A549 treated with dexamethasone at 1 μM for 4 hours (cell line): ENCODE results near the gene VPREB3. TPM values are rescaled to one million over a fixed set of nuclear protein-coding genes. Genes with fewer than 3 reads are reported as not detected.

Experiments used
- total RNA-seq: library from RNA; stranded (reverse); fragments of 200-300 nt; extraction: Qiagen RNA extraction; gene quantifications from 5 replicates; pipeline ENCODE4 v1.2.3, GENCODE V29; 2022

VPREB3 gene, protein sequence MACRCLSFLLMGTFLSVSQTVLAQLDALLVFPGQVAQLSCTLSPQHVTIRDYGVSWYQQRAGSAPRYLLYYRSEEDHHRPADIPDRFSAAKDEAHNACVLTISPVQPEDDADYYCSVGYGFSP
- 0.33 to 1.2 TPM (median 0.80 TPM) in 5 replicates for total RNA-seq

GRCh38 chr22:23754220-23754919 is at the start of gene VPREB3:
Gene VPREB3 (minus strand): TSS chr22:23754425. CDS start chr22:23754363, 62 bp downstream.

GRCh38 chr22:23786752-23787599 is 32.8 kb upstream of the VPREB3 start, which contains the start of gene SMARCB1:
Gene SMARCB1 (plus strand): TSS chr22:23786966. CDS start chr22:23787170, 204 bp downstream.

GRCh38 chr22:23772649-23773473 is 18.6 kb upstream of the VPREB3 start, which contains the start of gene MMP11:
Gene MMP11 (plus strand): TSS chr22:23772849. CDS start chr22:23772871, 22 bp downstream.

DNA sequence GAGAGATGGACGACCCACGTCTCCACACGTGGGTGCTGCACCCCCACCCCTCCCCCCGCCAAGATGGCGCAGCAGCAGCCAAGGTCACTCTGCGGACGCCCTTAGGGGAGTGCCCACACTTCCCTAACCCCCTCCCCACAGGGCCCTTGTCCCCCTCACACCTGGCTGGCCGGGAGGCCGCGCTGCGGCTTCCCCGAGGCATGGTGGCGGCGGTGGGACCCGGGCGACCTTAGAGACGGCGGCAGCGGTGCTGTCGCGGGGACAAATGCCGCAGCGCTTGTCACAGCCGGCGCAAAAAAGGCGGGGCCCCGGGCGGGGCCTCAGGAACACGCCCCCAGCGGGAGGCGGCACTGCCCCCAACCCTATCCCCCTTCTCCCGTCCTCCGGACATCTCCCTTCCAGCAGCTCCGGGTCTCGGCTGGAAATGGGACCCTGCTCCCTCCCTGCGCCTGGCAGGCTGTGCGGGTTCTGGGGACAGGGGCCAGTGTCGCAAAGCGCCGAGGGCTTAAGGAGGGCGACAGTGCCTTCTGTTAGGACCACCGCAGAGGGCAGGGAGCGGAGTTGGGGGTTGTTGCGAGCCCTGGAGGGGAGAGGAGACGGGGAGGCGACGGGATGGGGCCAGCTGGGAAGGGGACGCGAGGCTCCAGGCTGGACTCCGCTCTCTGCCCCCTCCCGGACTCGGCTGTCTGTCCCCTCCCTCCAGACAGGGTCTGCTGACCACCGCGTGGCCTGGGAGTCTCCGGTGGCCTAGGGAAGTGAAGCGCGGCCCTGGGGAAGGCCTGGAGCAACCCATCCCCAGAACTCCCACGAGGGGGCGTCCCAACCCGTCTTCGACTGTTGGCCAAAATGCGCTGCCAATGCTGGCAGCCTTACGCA is 13.7 kb upstream of the VPREB3 start, which contains the start of gene CHCHD10:
TSS of gene CHCHD10 (minus strand) at position 300 of the 876 bp plus-strand sequence. CDS start at position 202, 98 bp downstream.

DNA sequence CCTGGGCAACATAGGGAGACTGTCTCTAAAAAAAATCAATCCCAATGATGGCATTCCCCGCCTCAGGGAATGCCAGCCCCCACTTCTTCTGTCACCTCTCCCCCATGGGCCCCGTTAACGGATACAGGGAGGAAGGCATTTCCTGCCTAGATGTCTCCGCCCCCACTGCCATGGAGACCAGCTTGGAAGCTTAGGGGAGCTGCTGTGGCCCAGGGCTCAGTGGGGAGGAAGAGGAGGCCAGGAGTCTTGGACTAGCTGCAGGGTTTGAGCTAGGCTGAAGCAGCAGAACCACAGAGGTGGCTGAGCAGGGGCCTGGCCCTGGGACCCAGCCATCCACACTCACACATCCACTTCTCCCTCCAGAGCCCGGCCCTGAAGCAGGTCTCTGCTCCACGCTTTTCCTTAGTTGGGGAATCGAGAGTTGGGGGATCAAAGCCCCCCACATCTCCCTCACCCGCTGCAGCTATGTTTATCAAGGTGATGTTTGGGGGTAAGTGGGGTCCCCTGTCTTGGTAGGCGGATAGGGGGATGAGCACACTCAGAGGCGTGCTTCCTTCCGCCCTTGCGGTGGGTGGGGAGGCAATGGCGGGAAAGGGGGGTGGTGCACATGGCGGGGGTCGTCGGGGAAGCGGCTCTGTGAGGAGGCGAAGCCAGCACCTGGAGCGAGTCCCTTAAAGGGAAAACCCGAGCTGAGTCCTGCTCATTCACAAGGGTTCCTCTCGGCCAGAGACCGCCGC is 8.8 kb upstream of the VPREB3 start, which contains the start of gene C22orf15:
TSS of gene C22orf15 (plus strand) at position 149 of the 737 bp plus-strand sequence. CDS start at position 466, 317 bp downstream.

DNA sequence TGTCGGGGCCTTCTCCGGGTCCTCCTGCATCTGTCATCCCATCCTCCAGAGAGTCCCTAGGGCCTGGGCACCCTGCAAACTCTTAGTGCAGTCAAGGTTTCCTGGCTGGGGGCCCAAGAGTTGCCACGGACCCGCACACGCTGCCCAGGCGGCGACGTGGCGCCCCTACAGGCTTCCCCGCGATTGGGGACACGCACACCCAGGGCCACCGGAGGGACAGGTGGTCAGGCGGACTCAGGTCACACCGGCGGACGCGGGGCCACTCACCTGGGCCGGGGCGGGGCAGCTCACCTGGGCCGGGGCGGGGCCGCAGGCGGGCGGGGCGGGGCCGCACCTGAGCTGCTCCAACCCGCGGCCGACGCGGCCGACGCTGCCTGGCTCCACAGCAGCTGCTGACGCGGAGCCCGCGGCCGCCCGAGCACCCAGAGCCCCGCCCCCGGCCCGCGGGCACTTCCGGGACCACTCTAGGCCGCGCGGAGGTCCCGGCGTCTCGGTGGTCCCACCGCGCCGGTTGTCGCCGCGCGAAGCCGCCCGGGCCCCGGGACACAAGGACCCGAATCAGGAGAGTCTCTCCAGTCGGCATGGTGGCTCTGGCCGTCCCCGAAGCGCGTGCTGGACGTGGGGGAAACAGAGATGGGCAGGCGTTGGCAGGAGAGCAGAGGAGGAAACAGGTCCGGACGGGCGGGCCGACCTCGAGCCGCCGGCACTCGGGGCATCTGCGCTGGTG is 3.3 kb downstream of the VPREB3 start, which contains the start of gene ZNF70:
TSS of gene ZNF70 (minus strand) at position 399 of the 727 bp plus-strand sequence. CDS start 5,972 bp downstream, outside the sequence.

Other genes with a start within 250 kb of the VPREB3 start
- gene IGLL1, start 174.1 kb downstream of the VPREB3 start, total RNA-seq = not detected in 5 replicates
- gene DRICH1, start 122.1 kb downstream of the VPREB3 start, total RNA-seq = 0.11 to 0.41 TPM (median 0.12 TPM) in 4 of 5 replicates, not detected in the other
- gene RGL4, start 63.4 kb downstream of the VPREB3 start, total RNA-seq = not detected in 5 replicates
- 1.1 to 1.5 TPM (median 1.3 TPM) in 5 replicates for gene ZNF70, start 3.3 kb downstream of the VPREB3 start, total RNA-seq
- not detected in 5 replicates for gene C22orf15, start 8.6 kb upstream of the VPREB3 start, total RNA-seq
- gene CHCHD10, start 13.5 kb upstream of the VPREB3 start, total RNA-seq = 92.9 to 197 TPM (median 166 TPM) in 5 replicates
- 0.13 to 0.24 TPM (median 0.15 TPM) in 5 replicates for gene MMP11, start 18.4 kb upstream of the VPREB3 start, total RNA-seq
- 49.6 to 56.0 TPM (median 54.7 TPM) in 5 replicates for gene SMARCB1, start 32.5 kb upstream of the VPREB3 start, total RNA-seq
- 0.35 to 0.88 TPM (median 0.74 TPM) in 5 replicates for gene DERL3, start 84.6 kb upstream of the VPREB3 start, total RNA-seq
- 7.9 to 11.3 TPM (median 10.2 TPM) in 5 replicates for gene SLC2A11, start 103.5 kb upstream of the VPREB3 start, total RNA-seq
- 512 to 892 TPM (median 860 TPM) in 5 replicates for gene MIF, start 140.0 kb upstream of the VPREB3 start, total RNA-seq
- gene GSTT2B, start 206.8 kb upstream of the VPREB3 start, total RNA-seq = 0.16 to 0.35 TPM (median 0.26 TPM) in 5 replicates
- gene DDTL, start 212.5 kb upstream of the VPREB3 start, total RNA-seq = 1.4 to 2.3 TPM (median 1.6 TPM) in 5 replicates
- 107 to 148 TPM (median 134 TPM) in 5 replicates for gene DDT, start 220.0 kb upstream of the VPREB3 start, total RNA-seq
- not detected in 5 replicates for gene GSTT2, start 225.7 kb upstream of the VPREB3 start, total RNA-seq